IPS-18a (cell line): ENCODE measurements around the gene UBE2E2.

Experiments
- H3K27ac ChIP-seq: one replicate; pipeline ENCODE4 v1.5.1; 2013; ENCODE audit warnings: low read length
- H3K27me3 ChIP-seq: one replicate; pipeline ENCODE4 v1.6.1; 2013; ENCODE audit warnings: mild to moderate bottlenecking, low read length; ENCODE audit not compliant: control insufficient read depth, insufficient read depth
- H3K36me3 ChIP-seq: one replicate; pipeline ENCODE4 v1.6.1; 2013; ENCODE audit warnings: low read depth, low read length; ENCODE audit not compliant: control insufficient read depth
- H3K4me1 ChIP-seq: one replicate; pipeline ENCODE4 v1.6.1; 2013; ENCODE audit warnings: low read depth, low read length; ENCODE audit not compliant: control insufficient read depth
- H3K4me3 ChIP-seq: one replicate; pipeline ENCODE4 v1.5.1; 2013; ENCODE audit warnings: low read length
- H3K9ac ChIP-seq: one replicate; pipeline ENCODE4 v1.6.1; 2013; ENCODE audit warnings: mild to moderate bottlenecking, low read length, moderate library complexity
- H3K9me3 ChIP-seq: one replicate; pipeline ENCODE4 v1.6.1; 2013; ENCODE audit warnings: low read depth, low read length; ENCODE audit not compliant: control insufficient read depth

Gene UBE2E2

DNA sequence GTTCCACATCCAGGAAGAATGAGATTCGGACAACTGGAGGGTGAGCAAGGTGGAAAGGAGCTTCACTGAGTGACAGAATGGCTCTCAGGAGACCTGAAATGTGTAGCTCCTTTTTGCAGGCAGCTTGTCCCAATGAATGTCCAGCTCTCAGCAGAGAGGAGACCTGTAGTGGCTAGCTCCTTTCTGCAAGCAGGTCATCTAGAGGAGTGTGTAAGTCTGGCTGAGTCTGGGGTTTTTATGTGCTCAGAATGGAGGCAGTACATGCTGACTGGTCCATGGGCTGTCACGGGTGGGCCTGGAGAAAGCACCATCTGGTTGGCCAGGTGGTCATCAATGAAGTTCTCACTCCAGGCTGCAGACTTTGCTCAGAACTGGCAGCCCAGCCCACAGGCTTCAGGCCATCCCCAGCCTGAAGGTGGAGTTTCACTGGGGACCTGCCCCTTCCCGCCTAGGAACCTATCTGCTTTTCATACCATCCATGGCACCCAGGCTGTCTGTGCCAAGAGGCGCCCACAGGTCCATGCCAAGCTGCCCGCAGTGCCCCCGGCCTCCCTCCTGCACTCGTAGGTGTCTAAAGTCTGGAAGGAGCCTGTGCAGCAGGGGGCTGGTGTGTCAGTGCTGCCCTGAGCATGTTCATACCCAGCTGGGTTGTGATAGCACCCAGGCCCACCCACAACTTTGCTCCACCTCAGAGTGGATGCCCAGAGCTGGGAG, 276.6 kb downstream of the UBE2E2 start:
- Histone ChIP-seq H3K9me3 (no peaks in the 10 kb centered on the region), H3K36me3 (no peaks in the 10 kb centered on the region), H3K4me3 (no peak overlapping the region), H3K27ac (no peak overlapping the region), H3K27me3 (no peaks in the 10 kb centered on the region), H3K9ac (no peak overlapping the region), H3K4me1 (peaks cover 31% of the 10 kb centered on the region)

DNA sequence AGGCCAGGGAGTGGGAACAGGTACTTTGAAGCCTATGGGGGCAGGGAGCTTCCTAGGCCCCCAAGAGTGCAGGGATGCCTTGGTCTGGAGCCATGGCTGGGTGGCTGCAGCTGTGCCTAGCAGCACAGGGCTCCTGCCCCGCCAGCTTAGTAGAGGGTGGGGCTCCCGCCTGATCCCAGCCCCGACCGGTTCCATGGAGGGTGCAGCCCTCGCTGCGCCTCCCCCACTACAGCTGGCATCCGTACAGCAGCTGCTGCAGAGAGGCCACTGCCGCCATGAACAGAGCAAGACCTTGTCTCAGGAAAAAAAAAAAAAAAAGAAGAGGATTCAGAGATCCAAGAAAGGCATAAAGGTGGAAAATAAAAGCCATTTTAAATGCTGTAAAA, 277.2 kb downstream of the UBE2E2 start:
- Histone ChIP-seq H3K9ac (no peak overlapping the region), H3K9me3 (no peaks in the 10 kb centered on the region), H3K27ac (no peak overlapping the region), H3K4me3 (no peak overlapping the region), H3K27me3 (no peaks in the 10 kb centered on the region), H3K36me3 (no peaks in the 10 kb centered on the region), H3K4me1 (peaks cover 27% of the 10 kb centered on the region)

DNA sequence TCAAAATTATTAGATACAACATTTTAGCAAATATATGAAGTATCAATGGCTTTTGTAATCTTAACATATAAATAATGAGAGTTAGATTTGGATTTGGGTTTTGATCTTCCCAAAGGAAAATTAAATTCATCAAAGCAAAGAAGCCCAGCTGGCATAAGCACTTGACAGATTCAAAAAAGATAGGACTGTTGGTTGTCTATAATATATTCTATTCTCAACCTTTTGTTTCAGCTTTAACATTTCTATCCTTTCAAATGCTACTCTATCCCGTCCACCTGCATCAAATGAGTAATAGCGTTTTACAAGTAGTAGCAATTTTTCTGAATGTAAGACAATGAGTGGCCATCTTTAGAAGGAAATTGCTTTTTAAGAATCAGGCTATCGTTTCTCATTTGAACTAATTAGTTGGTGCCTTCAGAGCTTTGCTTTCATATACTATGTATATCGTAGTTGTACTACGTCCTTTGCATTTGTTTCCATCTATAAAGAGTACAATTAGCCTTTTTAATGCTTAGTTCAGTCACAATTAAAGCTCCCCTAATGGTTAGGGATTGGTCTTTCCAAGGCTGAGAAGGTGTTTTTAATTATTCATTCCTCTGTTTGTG, 278.0 kb downstream of the UBE2E2 start:
- Histone ChIP-seq H3K4me3 (no peak overlapping the region), H3K9me3 (no peaks in the 10 kb centered on the region), H3K36me3 (no peaks in the 10 kb centered on the region), H3K27me3 (no peaks in the 10 kb centered on the region), H3K27ac (no peak overlapping the region), H3K4me1 (peaks cover 24% of the 10 kb centered on the region), H3K9ac (no peak overlapping the region)

DNA sequence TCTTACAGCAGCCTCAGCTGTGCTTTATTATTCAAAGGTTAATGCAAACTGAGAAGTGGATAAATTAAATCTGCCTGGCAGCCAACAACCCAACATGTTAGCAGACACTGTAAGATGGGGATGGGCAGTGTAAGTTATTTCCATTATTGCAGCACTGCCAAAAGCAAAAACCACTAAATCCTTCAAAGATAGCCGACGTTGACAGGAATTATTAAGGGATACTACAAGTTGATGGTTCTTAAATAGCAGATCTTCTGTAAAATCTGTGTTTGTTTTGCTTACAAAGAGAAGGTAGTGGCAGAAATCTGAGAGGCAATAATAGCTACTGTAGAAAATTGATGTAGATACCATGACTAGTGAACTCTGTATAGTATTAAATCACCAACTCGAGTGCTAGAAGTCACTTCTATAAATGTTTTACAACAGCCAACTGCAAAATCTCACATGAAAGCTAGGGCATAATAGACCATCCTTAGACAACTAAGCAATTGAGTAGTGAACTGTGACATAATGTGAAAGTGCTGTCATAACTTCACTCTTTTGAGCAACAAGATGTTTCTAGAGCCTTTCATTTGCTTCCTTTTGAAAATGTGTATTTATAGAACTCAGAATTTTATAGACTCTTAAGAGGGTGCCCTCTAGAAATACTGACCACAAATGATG, 278.6 kb downstream of the UBE2E2 start:
- Histone ChIP-seq H3K4me3 (no peak overlapping the region), H3K9me3 (no peaks in the 10 kb centered on the region), H3K4me1 (peaks cover 24% of the 10 kb centered on the region), H3K27ac (no peak overlapping the region), H3K36me3 (no peaks in the 10 kb centered on the region), H3K9ac (no peak overlapping the region), H3K27me3 (no peaks in the 10 kb centered on the region)

DNA sequence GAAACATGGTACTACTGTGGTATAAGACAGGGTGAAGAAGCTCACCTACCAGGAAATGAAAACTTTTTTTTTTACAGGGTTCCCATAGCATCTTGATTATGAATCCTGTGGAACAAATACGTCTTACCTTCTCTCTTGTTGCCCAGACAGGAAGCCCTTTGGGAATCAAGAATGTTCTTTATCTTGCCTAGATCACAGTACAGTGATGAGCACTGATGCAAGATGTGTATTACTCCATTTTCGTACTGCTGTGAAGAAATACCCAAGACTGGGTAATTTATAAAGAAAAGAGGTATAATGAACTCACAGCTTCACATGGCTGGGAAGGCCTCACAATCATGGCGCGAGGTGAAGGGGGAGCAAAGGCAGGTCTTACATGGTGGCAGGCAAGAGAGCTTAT, 281.3 kb downstream of the UBE2E2 start:
- Histone ChIP-seq H3K9me3 (no peaks in the 10 kb centered on the region), H3K27ac (no peak overlapping the region), H3K4me1 (peaks cover 26% of the 10 kb centered on the region), H3K9ac (no peak overlapping the region), H3K4me3 (no peak overlapping the region), H3K36me3 (no peaks in the 10 kb centered on the region), H3K27me3 (no peaks in the 10 kb centered on the region)

DNA sequence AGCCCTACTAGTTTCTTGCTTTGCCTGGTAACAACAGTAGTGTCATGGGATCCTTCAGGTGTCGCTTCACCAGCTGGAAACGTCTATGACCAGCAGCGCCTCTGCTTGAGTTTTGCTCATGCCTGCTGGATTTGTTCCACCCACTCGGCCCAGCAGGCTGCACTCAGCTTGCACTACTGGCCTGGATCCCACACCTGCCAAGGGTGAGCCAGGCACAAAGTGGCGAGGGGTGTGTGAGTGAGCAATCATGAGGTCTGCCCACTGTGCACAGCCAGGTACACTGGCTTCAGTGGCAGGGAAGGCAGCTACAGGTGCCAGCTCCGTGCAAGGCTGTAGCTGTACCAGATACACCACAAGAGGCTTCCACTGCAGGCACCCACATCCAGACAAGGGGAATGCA, 282.8 kb downstream of the UBE2E2 start:
- peaks cover 27% of the 10 kb centered on the region for H3K4me1 ChIP-seq

DNA sequence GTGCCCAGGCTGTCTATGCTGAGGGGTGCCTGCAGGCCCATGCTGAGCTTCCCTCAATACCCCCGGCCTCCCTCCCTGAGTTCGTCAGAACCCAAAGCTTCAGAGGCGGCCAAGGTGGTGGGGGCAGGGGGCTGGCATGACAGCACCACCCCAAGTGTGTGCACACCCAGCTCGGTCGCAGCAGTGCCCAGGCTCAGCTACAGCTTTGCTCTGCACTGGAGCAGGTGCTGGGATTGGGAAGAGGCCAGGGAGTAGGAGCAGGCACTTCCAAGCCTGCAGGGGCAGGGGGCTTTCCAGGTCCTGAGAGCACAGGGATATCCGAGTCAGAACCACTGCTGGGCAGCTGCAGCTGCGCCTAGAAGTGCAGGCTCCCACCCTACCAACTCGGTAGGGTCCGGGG, 283.9 kb downstream of the UBE2E2 start:
- Histone ChIP-seq H3K9me3 (no peaks in the 10 kb centered on the region), H3K9ac (no peak overlapping the region), H3K27ac (no peak overlapping the region), H3K4me1 (peaks cover 16% of the 10 kb centered on the region), H3K27me3 (no peaks in the 10 kb centered on the region), H3K4me3 (no peak overlapping the region), H3K36me3 (no peaks in the 10 kb centered on the region)

More for the DNA sequence above, 282.8 kb downstream of the UBE2E2 start:
- no peak overlapping the region for H3K4me3 ChIP-seq
- H3K27ac ChIP-seq, result no peak overlapping the region
- H3K9ac ChIP-seq, result no peak overlapping the region
- no peaks in the 10 kb centered on the region for H3K36me3 ChIP-seq
- H3K9me3 ChIP-seq, result no peaks in the 10 kb centered on the region
- no peaks in the 10 kb centered on the region for H3K27me3 ChIP-seq

DNA sequence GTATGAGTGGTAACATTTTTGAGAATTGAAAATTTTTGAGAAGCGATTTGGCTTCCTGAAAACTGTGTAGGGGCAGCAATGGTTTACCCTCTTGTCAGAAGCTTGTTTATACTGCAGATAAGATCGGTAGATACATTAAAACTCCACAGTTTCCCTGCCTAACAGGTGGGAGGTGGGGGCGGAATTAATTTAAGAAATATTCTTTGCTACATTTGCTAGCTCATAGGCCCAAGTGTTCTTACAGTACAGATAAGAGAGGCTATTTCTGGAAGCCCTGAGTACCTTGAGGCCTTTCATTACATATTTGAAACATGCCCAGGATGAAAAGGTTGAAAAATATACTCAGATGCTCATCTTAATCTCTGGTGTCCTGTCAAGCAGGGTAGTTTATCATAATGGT, 285.5 kb downstream of the UBE2E2 start:
- H3K4me1 ChIP-seq, result peaks cover 12% of the 10 kb centered on the region
- no peaks in the 10 kb centered on the region for H3K27me3 ChIP-seq
- no peaks in the 10 kb centered on the region for H3K9me3 ChIP-seq

DNA sequence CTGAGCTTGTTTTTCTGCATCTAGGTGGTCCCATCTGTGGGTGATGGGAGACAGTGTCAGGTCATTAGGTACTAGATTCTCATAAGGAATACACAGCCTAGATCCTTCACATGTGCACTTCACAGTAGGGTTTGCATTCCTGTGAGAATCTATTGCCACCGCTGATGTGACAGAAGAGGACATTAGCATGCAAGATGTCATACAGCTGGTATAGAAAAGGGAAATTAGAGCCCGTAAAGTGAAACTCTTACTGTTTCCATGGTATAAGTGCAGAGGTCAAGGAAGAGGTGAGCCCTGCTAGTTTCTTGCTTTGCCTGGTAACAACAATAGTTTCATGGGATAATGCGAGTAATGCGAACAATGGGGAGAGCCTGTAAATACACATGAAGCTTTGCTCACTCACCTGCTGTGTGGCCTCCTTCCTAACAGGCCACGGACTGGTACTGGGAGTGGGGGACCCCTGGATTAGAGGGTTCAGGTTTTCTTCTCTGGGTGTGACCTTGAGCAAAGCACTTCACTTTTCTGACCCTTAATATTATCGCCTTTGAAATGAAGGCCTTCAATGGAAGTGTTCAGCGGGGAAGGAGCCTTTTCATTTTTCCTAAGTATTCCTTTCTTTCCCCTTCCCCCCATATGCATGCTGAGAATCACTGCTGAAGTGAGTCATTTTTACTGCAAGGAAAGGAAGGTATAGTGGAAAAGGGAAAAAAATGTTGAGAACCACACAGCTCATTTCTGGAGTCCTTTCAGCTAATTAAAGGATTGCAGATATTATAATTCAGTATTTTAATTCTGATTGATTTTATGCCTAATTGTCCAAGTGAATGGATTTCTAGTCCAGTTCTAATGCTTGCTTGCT, 286.4 kb downstream of the UBE2E2 start:
- Histone ChIP-seq H3K27ac (no peak overlapping the region), H3K36me3 (no peaks in the 10 kb centered on the region), H3K4me1 (peaks cover 12% of the 10 kb centered on the region), H3K9ac (no peak overlapping the region), H3K27me3 (no peaks in the 10 kb centered on the region), H3K4me3 (no peak overlapping the region), H3K9me3 (no peaks in the 10 kb centered on the region)

More for the DNA sequence above, 285.5 kb downstream of the UBE2E2 start:
- Histone ChIP-seq H3K9ac (no peak overlapping the region), H3K4me3 (no peak overlapping the region), H3K36me3 (no peaks in the 10 kb centered on the region), H3K27ac (no peak overlapping the region)

DNA sequence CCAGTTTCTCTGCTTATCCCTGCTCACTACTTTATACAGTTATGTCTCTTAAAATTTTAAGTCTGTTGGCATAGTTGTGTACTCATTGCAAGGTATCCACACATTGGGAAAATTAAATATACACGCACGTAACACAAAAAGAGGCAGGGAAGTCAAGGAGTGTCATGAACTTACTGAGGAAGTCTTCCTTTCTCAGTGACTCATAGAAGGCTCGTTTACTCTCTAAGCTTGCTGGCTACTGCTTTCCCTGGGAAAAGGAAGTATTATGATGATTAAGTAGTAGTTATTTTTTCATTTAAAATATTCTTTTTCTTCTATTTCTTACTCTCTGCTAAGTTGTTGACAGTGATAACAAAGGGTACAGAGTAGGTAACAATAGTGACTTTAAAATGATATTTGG, 287.3 kb downstream of the UBE2E2 start:
- no peak overlapping the region for H3K27ac ChIP-seq
- H3K4me1 ChIP-seq, result peaks cover 12% of the 10 kb centered on the region
- no peaks in the 10 kb centered on the region for H3K9me3 ChIP-seq
- no peaks in the 10 kb centered on the region for H3K27me3 ChIP-seq
- no peak overlapping the region for H3K4me3 ChIP-seq
- H3K9ac ChIP-seq, result no peak overlapping the region
- H3K36me3 ChIP-seq, result no peaks in the 10 kb centered on the region

DNA sequence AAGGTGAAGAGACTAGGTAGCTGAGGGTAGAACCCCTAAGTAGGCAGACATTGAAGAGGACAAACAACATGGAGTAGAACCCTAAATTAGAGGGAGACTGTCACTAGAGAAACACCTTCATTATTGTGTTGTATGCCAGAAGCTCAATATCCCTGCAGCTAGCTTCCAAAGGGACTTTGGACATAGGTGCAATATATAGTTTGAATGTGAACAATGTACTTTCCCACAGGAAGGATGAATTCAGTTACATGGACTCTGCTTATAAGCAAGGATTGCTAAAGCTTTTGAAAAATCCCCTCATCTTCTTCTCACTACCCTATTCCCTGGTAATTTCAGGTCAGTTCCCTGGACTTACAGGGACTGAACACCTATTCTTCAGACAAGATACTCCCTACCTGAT, 288.9 kb downstream of the UBE2E2 start:
- Histone ChIP-seq H3K27ac (no peak overlapping the region), H3K4me3 (no peak overlapping the region)

More for the DNA sequence above, 288.9 kb downstream of the UBE2E2 start:
- Histone ChIP-seq H3K9ac (no peak overlapping the region), H3K9me3 (no peaks in the 10 kb centered on the region), H3K27me3 (no peaks in the 10 kb centered on the region), H3K36me3 (no peaks in the 10 kb centered on the region), H3K4me1 (peaks cover 12% of the 10 kb centered on the region)
